Esophagus muscularis mucosa (tissue), 4 donors: Measurements from ENCODE around the gene NXN. TPM values are rescaled to one million over a fixed set of nuclear protein-coding genes. Genes with fewer than 3 reads are reported as not detected.

ENCODE experiments used
- DNase-seq: peaks from one replicate; pipeline ENCODE4 v3.0.0-alpha.2; 2017; ENCODE audit errors: extremely low spot score
- H3K27ac ChIP-seq, 4 donors: fragments of 200-600 bp; sonication (generic); replicated peaks in 1 of 4; 1 replicate in 3 of 4; 2 replicates in 1 of 4; pipeline ENCODE4 v1.5.1; 2016 to 2019; ENCODE audit warnings: mild to moderate bottlenecking in 1 of 4
- H3K27me3 ChIP-seq, 4 donors: fragments of 200-600 bp; sonication (generic); one replicate each; pipeline versions ENCODE4 v1.5.1 to v1.6.0; 2016 to 2019
- H3K36me3 ChIP-seq, 4 donors: fragments of 200-600 bp; sonication (generic); one replicate each; pipeline ENCODE4 v1.5.1; 2016 to 2019
- H3K4me1 ChIP-seq, 4 donors: fragments of 200-600 bp; sonication (generic); one replicate each; pipeline ENCODE4 v1.5.1; 2016 to 2019
- H3K4me3 ChIP-seq, 4 donors: fragments of 200-600 bp; sonication (generic); 1 replicate in 2 of 4; 2 replicates in 2 of 4; pipeline ENCODE4 v1.5.1; 2016 to 2019; ENCODE audit warnings: mild to moderate bottlenecking in 4 of 4, moderate library complexity in 1 of 4
- H3K9me3 ChIP-seq, 4 donors: fragments of 200-600 bp; sonication (generic); 1 replicate in 3 of 4; 2 replicates in 1 of 4; pipeline ENCODE4 v1.5.1; 2016 to 2019
- EP300 ChIP-seq: sonication (generic); formaldehyde crosslinking; IDR thresholded peaks from one replicate; pipeline ENCODE4 v1.6.1; 2017; ENCODE audit warnings: antibody characterized with exemption
- POLR2A ChIP-seq: fragments of 450-650 bp; IDR thresholded peaks from one replicate; pipeline ENCODE4 v1.6.1; 2017; ENCODE audit warnings: antibody characterized with exemption, moderate library complexity, mild to moderate bottlenecking, low read depth
- POLR2AphosphoS5 ChIP-seq, 2 donors: sonication (generic); formaldehyde crosslinking; IDR thresholded peaks; one replicate each; pipeline ENCODE4 v1.6.1; 2017; ENCODE audit warnings: antibody characterized with exemption in 2 of 2
- WGBS: methylation state at CpG from one replicate; pipeline ENCODE4 v1.1.5; 2018; 5-methylcytosine and 5-hydroxymethylcytosine counted together
- intact Hi-C: fragments of 100-400 bp; cut with DNase I; formaldehyde crosslinking; loops from one replicate; pipeline ENCODE4 v1.15.1; 2023
- total RNA-seq, 4 donors: library from RNA; depleted of rRNA; stranded (reverse); fragments of >200 nt; gene quantifications; one replicate each; pipeline versions ENCODE4 v1.1.0 to v1.2.1, GENCODE V29; 2016
- TF ChIP-seq, protein P1 (sequence below), 3 experiments: fragments of 200-600 bp in 2 of 3; fragments of 450-650 bp in 1 of 3; sonication (generic) in 2 of 3; IDR thresholded peaks; one replicate each; pipeline ENCODE4 v1.5.1; 2017 to 2019; ENCODE audit warnings: antibody characterized with exemption in 3 of 3, mild to moderate bottlenecking in 2 of 3, moderate library complexity in 1 of 3

The NXN gene
- total RNA-seq, 4 donors from 2014 or later, result 37.0 to 65.6 (median 49.8) TPM

DNA sequence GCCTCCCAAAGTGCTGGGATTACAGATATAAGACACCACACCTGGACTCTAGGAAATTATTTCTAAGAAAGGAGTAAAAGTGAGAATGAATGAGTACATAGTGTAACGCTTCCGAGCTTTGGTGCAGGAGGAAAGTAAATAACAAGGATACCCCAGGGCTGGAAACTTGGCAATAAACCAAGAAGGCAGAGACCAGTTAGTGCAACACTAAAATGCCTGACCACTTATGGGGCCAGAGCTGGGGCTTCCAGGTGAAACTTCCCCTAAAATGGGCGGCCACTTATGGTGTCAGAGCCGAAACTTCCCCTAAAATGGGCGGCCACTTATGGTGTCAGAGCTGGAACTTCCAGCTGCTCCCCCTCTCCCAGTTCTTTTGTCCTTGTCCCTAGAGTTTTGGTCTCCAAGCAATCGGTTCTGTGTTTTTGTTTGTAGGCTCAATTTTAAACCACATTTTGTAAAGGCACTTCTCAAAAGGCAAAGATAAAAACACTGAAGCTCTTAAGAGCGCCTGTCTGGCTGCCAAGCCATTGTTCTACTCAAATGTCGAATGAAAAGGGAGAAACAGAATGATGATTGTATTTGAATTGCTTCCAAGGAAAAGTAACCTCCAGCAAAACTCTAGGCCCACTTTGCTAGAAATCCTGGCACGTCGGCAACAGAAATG lies 63.9 kb downstream of the NXN start:
- TF ChIP-seq POLR2A, result no peak
- TF ChIP-seq, protein P1, sequence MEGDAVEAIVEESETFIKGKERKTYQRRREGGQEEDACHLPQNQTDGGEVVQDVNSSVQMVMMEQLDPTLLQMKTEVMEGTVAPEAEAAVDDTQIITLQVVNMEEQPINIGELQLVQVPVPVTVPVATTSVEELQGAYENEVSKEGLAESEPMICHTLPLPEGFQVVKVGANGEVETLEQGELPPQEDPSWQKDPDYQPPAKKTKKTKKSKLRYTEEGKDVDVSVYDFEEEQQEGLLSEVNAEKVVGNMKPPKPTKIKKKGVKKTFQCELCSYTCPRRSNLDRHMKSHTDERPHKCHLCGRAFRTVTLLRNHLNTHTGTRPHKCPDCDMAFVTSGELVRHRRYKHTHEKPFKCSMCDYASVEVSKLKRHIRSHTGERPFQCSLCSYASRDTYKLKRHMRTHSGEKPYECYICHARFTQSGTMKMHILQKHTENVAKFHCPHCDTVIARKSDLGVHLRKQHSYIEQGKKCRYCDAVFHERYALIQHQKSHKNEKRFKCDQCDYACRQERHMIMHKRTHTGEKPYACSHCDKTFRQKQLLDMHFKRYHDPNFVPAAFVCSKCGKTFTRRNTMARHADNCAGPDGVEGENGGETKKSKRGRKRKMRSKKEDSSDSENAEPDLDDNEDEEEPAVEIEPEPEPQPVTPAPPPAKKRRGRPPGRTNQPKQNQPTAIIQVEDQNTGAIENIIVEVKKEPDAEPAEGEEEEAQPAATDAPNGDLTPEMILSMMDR (IDR thresholded peaks at IDR 0.05), result no peak
- no peak for TF ChIP-seq EP300
- TF ChIP-seq POLR2AphosphoS5 (IDR thresholded peaks at IDR 0.05), result no peak
- peak overlapping the region; percentile 68 to 77 (median 76) for H3K27ac ChIP-seq
- no peak for DNase-seq
- WGBS, result 32% methylated on average over 10 of the region's 10 CpGs
- peaks cover 13 to 41% (median 32%) of the 10 kb centered on the region in 4 donors for H3K4me1 ChIP-seq
- intact Hi-C loops, result no loop called here
- H3K9me3 ChIP-seq, result no peaks in the 10 kb centered on the region
- no peaks in the 10 kb centered on the region for H3K27me3 ChIP-seq
- peak overlapping the region in 2 of 4 donors; percentile 6 to 13 for H3K4me3 ChIP-seq
- no peaks in the 10 kb centered on the region for H3K36me3 ChIP-seq

DNA sequence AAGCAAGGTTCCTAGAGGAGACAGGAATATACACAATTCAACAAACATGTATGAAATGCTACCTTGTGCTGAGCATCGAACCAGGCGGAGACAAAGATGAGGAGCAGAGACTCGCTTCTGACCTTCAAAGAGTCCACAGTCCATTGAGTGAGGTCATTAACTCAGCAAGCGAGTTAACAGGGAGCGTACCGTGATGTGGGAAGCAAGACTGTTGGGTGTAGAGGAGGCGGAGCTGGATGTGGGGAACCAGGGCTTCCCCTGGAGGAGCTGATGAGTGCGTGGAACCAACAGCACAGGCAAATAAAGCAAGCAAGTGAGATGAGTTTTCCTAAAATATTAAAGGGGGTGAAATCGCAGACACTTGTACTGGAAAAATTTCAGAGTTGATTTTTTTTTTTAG lies 65.0 kb downstream of the NXN start:
- no peak for TF ChIP-seq EP300
- no peak for TF ChIP-seq POLR2AphosphoS5 (IDR thresholded peaks at IDR 0.05)
- TF ChIP-seq POLR2A, result no peak
- TF ChIP-seq, protein P1 (IDR thresholded peaks at IDR 0.05), result no peak
- H3K36me3 ChIP-seq, result no peaks in the 10 kb centered on the region
- intact Hi-C loops, result no loop called here
- peaks cover 13 to 44% (median 39%) of the 10 kb centered on the region in 4 donors for H3K4me1 ChIP-seq
- WGBS, result 95% methylated on average over 9 of the region's 9 CpGs
- no peak overlapping the region for H3K4me3 ChIP-seq
- H3K27ac ChIP-seq, result peak overlapping the region in 3 of 4 donors; percentile 68 to 77 (median 77)
- DNase-seq, result no peak
- no peaks in the 10 kb centered on the region for H3K27me3 ChIP-seq
- H3K9me3 ChIP-seq, result no peaks in the 10 kb centered on the region

DNA sequence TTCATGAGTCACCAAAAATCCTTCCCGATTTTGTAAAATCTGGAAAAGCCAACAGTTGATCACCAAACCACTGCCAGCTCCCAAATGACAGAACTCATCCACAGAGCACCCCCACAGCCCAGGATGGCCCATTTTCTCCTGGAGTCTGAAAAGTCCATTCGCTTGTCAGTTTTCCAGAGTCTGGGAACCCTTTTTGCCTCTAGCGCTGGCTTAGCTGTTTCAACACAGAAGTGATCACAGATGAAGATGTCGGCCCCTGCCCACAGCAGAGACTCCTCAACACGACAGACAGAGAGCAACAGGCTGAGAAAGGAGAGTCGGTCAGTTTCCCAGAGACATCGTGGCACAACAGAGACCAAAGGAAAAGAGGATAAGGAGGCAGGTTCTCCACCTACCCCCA lies 66.4 kb downstream of the NXN start:
- H3K27me3 ChIP-seq, result no peaks in the 10 kb centered on the region
- no peak overlapping the region for H3K27ac ChIP-seq
- TF ChIP-seq EP300, result no peak
- TF ChIP-seq, protein P1 (IDR thresholded peaks at IDR 0.05), result no peak
- TF ChIP-seq POLR2AphosphoS5 (IDR thresholded peaks at IDR 0.05), result no peak
- no peak for TF ChIP-seq POLR2A
- H3K36me3 ChIP-seq, result no peaks in the 10 kb centered on the region
- intact Hi-C loops, result no loop called here
- 67% methylated on average over 7 of the region's 7 CpGs for WGBS
- no peak overlapping the region for H3K4me3 ChIP-seq
- H3K9me3 ChIP-seq, result no peaks in the 10 kb centered on the region
- peaks cover 13 to 49% (median 47%) of the 10 kb centered on the region in 4 donors for H3K4me1 ChIP-seq
- DNase-seq, result no peak

DNA sequence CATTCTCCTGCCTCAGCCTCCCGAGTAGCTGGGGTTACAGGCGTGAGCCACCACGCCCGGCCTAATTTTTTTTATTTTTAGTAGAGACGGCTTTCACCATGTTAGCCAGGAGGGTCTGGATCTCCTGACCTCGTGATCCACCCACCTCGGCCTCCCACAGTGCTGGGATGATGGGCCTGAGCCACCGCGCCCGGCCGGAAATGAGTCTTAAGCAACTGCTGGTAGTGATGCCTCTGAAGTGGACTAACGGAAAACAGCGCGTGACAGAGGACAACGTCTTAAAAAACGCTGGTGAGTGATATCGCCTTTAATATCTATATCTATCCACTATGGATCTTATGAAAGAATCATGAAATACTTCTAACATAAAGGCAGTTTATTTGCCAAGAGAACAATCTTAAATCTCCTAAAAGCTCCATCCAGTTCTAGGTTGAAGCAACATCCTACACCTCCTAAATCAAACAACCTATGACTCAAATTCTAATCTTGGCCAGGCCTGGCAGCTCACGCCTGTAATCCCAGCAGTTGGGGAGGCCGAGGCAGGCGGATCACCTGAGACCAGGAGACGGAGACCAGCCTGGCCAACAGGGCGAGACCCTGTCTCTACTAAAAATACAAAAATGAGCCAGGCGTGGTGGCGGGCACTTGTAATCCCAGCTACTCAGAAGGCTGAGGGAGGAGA lies 69.8 kb downstream of the NXN start:
- Histone ChIP-seq H3K4me1 (peaks cover 0 to 38% (median 29%) of the 10 kb centered on the region in 4 donors), H3K36me3 (no peaks in the 10 kb centered on the region), H3K4me3 (no peak overlapping the region), H3K27ac (peak overlapping the region in 1 of 4 donors; percentile 52), H3K27me3 (no peaks in the 10 kb centered on the region), H3K9me3 (no peaks in the 10 kb centered on the region)
- WGBS, result 83% methylated on average over 24 of the region's 24 CpGs
- TF ChIP-seq, protein P1 (IDR thresholded peaks at IDR 0.05), result no peak
- TF ChIP-seq POLR2A (no peak), POLR2AphosphoS5 (IDR thresholded peaks at IDR 0.05) (no peak), EP300 (no peak)
- no peak for DNase-seq
- intact Hi-C loops, result no loop called here
